HG02852 (cell line): ENCODE results near the gene ANO10.
"Not testable (repeated sequence)": the region's sequence is repeated elsewhere in the genome, so short reads cannot be mapped to it uniquely, and the experiment has no call there.

ENCODE experiments used
- ATAC-seq: cut with Tn5 transposase; IDR thresholded peaks from one replicate; pipeline ENCODE4 v1.9.1; 2021; ENCODE audit warnings: mild to moderate bottlenecking, moderate library complexity; ENCODE audit not compliant: unreplicated experiment

Gene ANO10

DNA sequence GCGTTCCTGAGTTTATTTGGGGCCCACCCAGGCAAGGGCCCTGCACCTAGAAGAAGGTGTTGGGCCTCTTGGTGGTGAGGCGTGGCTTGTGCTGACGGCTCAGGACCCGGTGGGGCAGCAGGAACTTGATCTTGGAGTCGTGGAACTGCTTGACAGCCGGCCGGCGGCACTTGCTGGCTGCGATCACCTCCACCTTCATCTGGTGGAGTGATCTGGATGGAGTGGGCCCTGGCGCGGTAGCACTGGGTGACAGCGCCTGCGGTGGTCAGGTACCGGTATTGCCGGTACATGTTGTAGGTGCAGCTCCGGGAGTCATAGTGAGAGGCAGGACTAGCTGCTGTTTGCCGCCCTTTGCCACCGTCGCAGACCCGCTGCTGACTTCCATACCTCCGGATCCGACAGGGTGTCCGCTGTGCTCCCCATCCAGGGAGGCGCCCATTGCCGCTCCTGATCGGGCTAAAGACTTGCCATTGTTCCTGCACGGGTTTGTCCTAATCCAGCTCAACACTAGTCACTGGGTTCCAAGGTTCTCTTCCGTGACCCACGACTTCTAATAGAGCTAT is 136.8 kb downstream of the ANO10 start:
- no peak for ATAC-seq

DNA sequence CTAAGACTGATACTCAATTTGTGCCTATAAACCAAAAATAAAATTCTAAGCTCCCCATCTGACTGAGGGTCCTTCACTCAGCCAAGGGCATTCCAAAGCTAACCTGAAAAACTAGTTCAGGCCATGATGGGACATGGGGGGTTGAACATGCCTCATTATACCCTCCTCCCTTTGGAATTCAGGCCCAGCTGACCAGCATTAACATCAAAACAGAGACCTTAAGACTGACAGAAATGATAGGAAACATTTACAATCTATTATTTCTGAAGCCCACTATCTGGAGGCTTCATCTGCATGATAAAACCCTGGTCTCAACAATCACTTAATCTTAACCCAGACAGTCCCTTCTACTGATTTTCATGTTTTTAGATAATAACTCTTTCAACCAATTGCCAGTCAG is 140.4 kb downstream of the ANO10 start:
- no peak for ATAC-seq

DNA sequence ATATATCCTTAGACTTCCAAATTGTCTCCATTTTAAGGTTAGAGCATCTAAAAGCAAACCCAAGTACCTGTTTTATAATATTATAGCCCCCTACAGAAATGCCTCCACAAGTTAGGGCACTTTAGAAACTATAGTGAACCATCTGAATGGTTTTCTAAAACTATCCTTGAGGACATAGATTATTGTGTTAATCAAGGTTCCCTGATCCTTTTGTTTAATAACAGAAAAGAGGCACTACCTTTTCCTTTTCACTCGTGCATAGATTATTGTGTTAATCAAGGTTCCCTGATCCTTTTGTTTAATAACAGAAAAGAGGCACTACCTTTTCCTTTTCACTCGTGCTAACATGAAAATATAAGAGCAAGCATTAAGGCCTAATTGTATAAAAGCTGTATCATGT is 143.0 kb downstream of the ANO10 start:
- not testable (repeated sequence) for ATAC-seq

DNA sequence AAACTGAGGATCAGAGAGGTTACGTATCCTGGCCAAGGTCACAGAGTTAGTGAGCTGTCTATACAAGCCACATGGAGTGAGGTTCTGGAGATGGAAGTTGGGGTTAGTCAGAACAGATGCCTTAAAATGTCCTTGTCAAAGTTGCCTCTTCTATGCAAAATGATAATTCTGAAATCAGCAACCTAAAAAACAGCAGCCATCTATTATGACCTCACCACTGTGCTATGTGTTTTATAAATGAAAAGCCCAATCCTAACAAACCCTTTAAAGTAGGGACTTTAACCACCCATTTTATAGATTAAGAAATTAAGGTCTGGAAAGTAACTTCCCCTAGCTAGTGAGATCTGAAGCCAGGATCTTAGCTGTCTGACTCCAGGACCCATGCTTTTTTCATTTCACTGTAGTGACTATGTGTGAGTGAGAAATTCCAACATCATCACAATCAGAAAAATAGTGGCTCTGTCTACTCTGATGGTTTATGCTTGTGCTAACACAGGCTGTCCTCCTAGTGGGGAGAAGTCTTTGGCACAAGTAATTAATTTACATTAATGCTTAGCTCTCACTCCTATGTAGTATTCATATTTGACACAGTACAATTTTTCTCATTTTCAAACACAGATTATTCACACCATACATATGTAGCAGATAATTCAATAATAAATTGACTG is 143.6 kb downstream of the ANO10 start:
- ATAC-seq, result no peak

DNA sequence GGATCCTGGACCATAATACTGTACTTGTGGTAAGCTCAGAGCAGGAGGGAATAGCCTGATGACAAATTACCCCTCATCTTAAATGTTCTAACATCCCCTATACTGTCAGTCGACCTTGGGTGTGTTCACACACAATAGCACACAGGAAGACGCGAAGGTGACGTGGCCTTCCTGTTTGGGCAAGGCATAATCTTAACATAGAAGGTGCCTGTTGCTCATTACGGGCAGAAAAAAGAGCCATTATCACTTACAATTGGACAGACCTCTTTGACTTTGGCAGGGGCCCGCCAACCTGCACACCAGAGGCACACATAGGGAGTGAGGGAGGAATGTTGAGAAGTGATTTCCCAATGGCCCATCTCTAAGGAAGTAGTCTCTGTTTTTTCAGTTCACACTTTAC is 144.2 kb downstream of the ANO10 start:
- no peak for ATAC-seq

DNA sequence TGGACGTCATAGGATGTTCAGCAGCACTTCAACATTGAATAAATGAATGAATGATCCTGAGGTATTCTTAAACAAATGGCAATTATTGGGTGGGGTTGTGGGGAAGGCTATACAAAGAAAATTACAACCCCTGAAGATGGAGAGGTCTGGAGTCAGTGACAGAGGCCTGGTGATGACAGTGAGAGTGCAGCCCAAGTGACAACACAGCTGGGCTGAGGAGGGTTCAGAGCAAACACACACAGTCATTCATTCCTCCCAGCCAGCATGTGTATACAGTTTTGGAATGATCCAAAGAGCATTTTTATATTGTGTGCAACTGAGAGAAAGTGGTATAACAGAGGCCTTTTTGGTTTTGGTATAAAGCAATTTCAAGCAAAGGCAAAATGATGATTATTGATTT is 148.1 kb downstream of the ANO10 start:
- ATAC-seq, result no peak

DNA sequence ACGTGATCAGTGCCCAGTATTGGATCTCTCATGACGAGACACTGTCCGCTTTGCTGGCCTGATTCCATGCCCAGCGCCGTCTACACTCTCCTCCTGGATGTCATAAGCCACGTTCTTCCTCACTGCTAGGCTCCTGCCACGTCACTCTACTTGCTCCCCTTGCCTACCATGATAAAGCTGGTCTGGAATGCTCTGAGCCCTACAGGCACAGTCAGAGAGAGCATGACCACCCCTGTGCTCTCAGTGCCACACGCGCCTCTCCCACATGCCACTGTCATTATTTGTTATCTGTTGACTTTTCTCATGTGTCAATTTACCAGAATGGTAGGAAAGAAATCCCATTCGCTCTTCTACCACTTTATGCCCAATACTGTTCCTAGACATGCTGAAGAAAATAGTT is 148.6 kb downstream of the ANO10 start:
- no peak for ATAC-seq

DNA sequence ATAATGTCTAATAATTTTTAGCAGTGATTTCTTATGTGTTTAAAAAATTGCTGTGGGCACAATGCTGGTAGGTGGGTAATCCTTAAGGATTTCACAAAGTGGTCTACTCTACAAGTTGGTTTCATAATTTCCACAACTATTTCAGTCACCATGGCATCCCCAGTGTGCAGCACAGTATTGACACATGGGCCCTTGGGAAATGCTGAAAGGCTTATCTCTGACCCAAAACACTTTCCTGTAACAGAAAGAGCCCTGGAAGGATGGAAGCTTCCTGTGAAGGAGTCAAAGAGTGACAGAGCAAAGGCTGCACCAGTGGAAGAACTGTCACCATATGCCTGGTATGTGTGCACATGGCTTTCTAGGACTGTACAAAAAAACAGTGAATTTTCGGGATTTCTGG is 153.7 kb downstream of the ANO10 start:
- ATAC-seq, result no peak

DNA sequence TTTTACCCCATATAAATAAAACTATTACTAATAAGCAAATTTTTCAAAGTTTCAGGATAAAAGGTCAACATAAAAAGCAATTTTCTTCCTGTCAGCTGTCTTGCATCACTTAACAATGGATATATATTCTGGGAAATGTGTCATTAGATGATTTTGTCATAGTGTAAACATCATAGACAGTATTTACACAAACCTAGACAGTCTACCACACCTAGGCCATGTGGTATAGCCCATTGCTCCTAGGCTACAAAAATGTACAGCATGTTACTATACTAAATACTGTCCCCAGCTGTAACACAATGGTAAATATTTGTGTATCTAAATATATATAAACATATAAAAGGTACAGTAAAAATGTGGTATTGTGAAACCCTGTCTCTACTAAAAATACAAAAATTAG is 156.7 kb downstream of the ANO10 start:
- no peak for ATAC-seq

DNA sequence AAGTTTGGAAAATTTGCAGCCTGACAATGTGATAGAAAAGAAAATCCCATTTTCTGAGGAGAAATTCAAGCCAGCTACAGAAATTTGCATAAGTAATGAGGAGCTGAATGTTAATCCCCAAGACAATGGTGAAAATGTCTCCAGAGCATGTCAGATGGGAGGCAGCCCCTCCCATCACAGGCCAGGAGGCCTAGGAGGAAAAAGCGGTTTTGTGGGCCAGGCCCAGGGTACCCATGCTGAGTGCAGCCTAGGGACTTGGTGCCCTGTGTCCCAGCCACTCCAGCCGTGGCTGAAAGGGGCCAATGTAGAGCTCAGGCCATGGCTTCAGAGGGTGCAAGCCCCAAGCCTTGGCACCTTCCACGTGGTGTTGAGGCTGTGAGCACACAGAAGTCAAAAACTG is 159.2 kb downstream of the ANO10 start:
- not testable (repeated sequence) for ATAC-seq

DNA sequence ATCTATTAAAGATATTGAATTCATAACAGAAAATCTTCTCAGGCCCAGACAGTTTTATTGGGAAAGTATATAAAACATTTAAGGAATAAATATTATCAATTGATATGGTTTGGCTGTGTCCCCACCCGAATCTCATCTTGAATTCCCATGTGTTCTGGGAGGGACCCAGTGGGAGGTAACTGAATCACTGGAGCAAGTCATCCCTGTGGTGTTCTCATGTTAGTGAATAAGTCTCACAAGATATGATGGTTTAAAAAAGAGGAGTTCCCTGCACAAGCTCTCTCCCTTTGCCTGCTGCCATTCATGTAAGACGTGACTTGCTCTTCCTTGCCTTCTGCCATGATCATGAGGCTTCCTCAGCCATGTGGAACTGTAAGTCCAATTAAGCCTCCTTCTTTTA is 160.5 kb downstream of the ANO10 start:
- no peak for ATAC-seq

DNA sequence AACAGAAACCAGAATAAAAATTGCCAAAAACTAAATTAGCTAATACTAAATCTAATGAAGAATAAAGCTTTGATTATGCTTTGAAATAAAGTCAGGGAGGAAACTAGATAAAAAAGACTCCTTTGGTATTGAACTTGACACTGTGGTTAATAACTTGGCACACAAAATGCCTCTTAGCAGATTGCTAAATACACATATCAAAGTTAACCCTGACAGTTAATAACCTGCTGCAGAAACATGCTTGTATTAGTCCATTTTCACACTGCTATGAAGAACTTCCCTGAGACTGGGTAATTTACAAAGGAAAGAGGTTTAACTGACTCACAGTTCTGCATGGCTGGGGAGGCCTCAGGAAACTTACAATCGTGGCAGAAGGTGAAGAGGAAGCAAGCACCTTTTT is 164.8 kb downstream of the ANO10 start:
- not testable (repeated sequence) for ATAC-seq

DNA sequence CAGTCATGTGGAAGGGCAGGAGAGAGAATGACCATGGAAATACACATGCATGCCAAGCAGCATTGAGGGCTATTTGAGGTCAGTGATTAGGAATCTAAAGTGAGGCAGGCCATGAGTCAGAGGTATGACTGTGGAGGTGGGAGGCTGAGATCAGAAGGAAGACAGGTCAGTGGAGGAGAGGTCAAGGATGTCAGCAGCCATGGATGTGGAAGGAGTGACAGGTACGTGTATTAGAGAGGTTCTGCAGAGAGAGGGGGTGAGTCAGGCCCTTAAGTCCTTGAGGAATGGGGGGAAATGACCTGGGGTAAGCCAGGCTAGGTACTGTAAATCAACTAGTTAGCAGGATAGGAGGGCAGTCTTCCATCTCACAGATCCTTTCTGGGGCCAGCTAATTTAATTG is 166.6 kb downstream of the ANO10 start:
- ATAC-seq, result no peak

DNA sequence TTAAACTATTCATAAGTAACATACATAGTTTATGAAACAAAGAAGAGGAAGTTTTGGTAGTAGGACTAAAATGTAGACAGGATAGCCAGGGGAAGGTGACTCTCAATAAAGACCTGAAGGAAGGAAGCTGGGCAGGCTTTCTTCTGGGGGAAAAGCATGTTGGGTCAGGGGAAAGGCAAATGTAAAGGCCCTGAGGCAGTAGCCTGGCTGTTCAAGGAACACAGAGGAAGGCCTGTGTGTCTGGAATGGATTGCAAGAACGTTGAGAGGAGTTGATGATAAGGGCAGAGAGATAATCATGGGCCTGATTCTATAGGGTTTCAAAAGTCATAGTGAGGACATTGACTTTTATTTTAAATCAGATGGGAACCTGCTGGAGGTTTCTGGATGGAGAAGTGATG is 167.8 kb downstream of the ANO10 start:
- ATAC-seq, result no peak

DNA sequence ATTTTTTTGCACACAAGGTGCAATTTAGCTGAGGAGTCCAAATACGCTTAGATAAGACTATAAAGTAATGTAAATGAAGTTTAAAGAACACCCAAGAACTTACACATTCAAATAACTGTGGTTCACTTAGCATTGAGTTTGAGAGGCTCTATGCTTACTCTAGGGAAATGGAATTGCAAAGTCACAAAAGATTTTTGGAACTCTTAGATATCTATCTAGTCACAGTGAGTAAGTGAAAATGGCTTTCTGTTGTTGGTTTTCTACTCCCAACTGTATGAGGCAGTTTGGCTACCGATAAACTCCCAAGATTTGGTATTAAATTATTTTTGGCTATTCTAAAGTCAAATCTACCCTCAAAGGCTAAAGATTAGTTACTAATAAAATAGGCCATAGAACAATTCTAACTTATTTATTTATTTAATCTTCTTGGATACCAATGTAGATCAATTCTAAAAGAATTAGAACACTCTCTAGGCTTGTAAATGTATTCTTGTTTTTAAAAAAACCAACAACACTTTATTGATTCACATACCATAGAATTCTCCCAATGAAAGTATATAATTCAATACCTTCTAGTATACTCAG is 170.0 kb downstream of the ANO10 start:
- ATAC-seq, result no peak

DNA sequence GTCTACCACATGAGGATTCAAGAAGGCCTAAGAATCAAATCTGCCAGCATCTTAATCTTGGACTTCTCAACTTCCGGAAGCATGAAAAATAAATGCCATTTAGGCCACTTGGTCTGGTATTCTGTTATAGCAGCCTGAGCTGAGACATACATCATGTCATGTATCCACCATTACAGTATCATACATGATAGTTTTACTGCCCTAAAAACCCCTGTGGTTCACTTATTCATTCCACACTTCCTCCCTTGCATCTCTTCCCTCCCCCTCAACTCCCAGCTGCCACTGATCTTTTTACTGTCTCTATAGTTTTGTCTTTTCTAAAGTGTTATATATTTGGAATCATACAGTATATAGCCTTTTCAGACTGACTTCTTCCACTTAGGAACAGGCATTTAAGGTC is 173.7 kb downstream of the ANO10 start:
- ATAC-seq, result no peak

DNA sequence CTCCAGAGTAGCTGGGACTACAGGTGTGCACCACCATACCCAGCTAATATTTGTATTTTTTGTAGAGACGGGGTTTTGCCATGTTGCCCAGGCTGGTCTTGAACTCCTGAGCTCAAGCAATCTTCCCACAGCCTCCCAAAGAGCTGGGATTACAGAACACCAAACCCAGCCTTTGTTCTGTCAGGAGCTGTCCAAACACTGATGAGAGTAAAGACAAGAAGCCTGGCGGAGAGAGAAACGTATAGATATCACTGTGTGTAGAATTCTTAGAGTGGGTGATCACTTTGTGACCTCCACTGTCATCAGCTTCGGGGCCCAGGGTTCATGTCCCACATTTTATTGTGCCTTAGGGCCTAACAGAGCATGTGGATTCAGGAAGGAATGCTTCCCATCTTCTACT is 176.0 kb downstream of the ANO10 start:
- ATAC-seq, result no peak

DNA sequence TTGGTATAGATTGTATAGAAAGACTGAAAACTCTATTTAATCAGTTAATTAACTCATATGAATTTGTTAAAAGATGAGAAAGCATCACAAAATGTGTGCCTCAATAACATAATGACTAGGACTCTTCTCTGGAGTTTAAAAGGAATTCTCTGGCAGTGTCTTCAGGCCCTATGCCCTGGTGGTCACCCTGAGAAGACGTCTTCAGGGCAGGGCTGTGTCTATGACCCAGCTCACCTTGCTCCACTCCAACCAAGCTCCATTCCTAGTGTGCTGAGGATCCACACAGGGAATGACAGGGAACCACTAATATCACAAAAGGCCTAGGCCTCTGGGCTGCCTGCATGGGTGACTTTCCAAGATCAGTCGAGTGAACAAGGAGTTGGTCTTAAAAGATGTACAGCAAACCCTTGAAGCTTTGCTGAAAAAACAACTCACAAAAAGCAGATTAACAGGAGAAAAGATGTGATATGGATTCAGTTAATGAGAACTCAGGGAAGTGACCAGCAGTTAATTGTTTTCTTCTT is 178.9 kb downstream of the ANO10 start:
- ATAC-seq, result no peak

DNA sequence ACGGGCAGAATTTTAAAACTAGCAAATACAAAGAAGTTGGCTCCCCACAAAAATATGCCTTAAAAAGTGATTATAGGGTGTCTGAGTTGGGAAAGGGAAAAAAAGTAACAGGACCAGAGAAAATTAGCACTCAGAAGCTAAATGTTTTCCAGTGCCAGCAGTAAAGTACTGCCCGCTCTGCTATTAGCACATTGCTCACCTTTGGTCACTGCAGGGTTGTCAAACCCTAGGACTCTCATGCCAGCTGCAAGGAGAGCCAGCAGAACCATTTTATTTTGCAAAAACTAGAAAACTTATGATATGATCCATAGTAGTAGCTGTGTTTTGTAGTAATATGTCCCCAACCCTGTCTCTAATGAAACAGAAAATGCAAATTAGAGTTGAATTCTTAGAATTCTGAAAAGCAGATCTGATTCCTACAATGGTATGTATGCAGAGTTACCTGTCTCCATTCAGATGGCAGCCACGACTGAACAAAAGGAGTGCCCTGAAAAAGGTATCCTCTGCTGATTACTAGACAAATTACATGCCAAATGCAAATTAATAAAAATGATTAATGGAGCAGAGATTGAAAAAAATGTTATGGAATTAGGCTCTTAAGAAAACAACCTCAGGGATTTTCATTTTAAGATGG is 185.2 kb downstream of the ANO10 start:
- no peak for ATAC-seq

DNA sequence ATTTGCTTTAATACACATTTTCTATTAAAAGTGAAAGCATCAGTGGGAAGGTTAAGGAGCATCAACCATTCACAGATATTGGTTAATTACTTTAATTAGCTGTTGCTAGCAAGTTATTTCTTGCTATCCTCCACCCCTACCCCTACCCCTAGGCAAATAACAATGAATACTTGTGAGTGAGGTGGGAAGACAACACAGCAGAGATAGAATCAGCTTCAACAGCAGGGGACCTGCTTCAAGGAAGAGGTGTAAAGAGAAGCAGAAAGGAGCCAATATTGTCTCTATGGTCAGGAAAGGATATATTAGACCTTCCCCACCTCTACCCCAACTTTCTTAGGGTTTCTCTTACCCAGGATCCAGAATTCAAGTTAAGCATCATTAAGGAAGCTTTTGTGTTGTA is 186.1 kb downstream of the ANO10 start:
- no peak for ATAC-seq

DNA sequence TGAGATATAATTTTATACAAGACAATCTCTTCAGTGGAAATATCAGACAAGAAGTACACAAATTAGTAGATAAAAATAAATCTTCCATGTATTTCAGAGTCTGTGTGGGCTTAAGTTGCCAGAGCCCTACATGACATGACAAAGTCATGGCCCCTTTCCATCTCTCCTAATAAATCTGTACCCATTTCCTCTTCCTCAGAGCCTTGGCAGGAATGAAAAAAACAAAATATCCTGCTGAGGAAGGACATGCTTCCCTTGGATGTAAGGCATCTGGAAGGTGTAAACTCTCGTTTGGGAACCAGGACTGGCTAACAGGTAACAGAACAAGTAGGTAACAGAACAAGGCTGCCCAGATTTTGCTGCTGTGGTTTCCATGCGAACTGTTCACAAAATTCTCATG is 187.4 kb downstream of the ANO10 start:
- ATAC-seq, result no peak

DNA sequence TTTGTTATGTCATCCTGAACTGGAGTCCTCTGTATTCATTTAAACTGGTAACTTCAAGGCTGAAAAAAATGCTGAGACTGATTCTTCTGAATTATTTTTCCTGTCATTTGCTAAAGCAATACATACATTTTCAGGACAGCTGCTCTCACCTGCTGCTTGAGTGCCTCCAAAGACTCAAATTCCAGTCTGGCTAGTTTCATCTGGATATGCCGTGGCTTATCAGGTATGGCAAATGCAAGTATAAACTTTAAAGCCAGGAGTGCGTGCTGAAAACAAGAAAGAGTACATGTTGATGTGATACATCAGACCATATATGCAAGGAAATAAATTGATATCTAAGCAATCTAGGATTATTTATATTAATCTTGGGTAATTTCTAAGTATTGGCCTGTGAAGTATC is 189.3 kb downstream of the ANO10 start:
- no peak for ATAC-seq
